PC-9 (cell line): Measurements from ENCODE around the gene GPRIN1.

Experiments used
- EZH2 ChIP-seq: fragments of 200-600 bp; sonication (generic); IDR thresholded peaks from 2 replicates; pipeline ENCODE4 v1.8.0; 2017; ENCODE audit warnings: antibody characterized with exemption, low read depth
- TF ChIP-seq, protein P1 (sequence below): fragments of 200-600 bp; sonication (generic); conservative IDR thresholded peaks from 2 replicates; pipeline ENCODE4 v1.6.1; 2017; ENCODE audit warnings: mixed run types, antibody characterized with exemption, mild to moderate bottlenecking, moderate library complexity

DNA sequence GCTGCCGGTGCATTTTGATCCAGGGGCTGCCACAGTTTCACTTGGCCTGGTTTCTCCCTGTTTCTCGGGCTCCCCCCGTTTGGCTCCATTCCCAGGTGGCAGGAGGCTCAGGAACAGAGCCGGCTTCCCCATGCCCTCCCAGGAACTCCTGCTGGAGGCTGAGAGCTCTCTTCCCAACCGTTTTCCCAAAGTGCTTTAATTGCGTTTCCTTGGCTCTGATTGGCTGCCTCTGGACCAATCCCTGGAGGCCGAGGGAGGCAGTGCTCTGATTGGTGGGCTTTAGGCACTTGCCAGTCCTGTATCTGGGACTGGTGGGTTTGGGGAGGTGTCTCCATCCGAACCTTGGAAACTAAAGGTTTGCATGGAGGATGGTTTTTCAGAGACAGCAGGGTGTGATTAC, 42.2 kb upstream of the GPRIN1 start:
- TF ChIP-seq, protein P1, sequence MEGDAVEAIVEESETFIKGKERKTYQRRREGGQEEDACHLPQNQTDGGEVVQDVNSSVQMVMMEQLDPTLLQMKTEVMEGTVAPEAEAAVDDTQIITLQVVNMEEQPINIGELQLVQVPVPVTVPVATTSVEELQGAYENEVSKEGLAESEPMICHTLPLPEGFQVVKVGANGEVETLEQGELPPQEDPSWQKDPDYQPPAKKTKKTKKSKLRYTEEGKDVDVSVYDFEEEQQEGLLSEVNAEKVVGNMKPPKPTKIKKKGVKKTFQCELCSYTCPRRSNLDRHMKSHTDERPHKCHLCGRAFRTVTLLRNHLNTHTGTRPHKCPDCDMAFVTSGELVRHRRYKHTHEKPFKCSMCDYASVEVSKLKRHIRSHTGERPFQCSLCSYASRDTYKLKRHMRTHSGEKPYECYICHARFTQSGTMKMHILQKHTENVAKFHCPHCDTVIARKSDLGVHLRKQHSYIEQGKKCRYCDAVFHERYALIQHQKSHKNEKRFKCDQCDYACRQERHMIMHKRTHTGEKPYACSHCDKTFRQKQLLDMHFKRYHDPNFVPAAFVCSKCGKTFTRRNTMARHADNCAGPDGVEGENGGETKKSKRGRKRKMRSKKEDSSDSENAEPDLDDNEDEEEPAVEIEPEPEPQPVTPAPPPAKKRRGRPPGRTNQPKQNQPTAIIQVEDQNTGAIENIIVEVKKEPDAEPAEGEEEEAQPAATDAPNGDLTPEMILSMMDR, result no peak
- TF ChIP-seq EZH2, result no peak
